ENCODE results near the gene KCNH8.

Gene KCNH8

GRCh38 chr3:19392150-19392549 lies 243.8 kb downstream of the KCNH8 start:
- no peak for DNase-seq

- DNase-seq: no peak
Measured at GRCh38 chr3:19394946-19395345, 246.6 kb downstream of the KCNH8 start.

GRCh38 chr3:19396726-19397125 lies 248.4 kb downstream of the KCNH8 start:
- no peak for DNase-seq

- DNase-seq: no peak
Measured at GRCh38 chr3:19399356-19399755, 251.0 kb downstream of the KCNH8 start.

GRCh38 chr3:19399836-19400235 lies 251.5 kb downstream of the KCNH8 start:
- DNase-seq: no peak

GRCh38 chr3:19420159-19420558 lies 271.8 kb downstream of the KCNH8 start:
- no peak for DNase-seq

- no peak for DNase-seq
Measured at GRCh38 chr3:19425825-19426224, 277.5 kb downstream of the KCNH8 start.

GRCh38 chr3:19427422-19428149 lies 279.3 kb downstream of the KCNH8 start:
- no peak for DNase-seq

- no peak for DNase-seq
Measured at GRCh38 chr3:19428729-19429128, 280.4 kb downstream of the KCNH8 start.

GRCh38 chr3:19432669-19433068 lies 284.4 kb downstream of the KCNH8 start:
- DNase-seq: no peak

GRCh38 chr3:19436746-19437145 lies 288.4 kb downstream of the KCNH8 start:
- no peak for DNase-seq

GRCh38 chr3:19439944-19440343 lies 291.6 kb downstream of the KCNH8 start:
- DNase-seq: no peak

- DNase-seq: no peak
Measured at GRCh38 chr3:19446138-19446537, 297.8 kb downstream of the KCNH8 start.

GRCh38 chr3:19446687-19447086 lies 298.4 kb downstream of the KCNH8 start:
- DNase-seq: no peak

GRCh38 chr3:19455546-19455945 lies 307.2 kb downstream of the KCNH8 start:
- no peak for DNase-seq

GRCh38 chr3:19456738-19457137 lies 308.4 kb downstream of the KCNH8 start:
- no peak for DNase-seq

GRCh38 chr3:19457449-19457848 lies 309.1 kb downstream of the KCNH8 start:
- no peak for DNase-seq

- DNase-seq: no peak
Measured at GRCh38 chr3:19467761-19468160, 319.5 kb downstream of the KCNH8 start.

GRCh38 chr3:19471138-19471537 lies 322.8 kb downstream of the KCNH8 start:
- DNase-seq: no peak

GRCh38 chr3:19473971-19474580 lies 325.8 kb downstream of the KCNH8 start:
- peak; percentile 9 for DNase-seq

- DNase-seq: no peak
Measured at GRCh38 chr3:19476281-19476680, 328.0 kb downstream of the KCNH8 start.

GRCh38 chr3:19485267-19485666 lies 337.0 kb downstream of the KCNH8 start:
- DNase-seq: no peak

GRCh38 chr3:19487386-19487785 lies 339.1 kb downstream of the KCNH8 start:
- DNase-seq: no peak

GRCh38 chr3:19488939-19489338 lies 340.6 kb downstream of the KCNH8 start:
- DNase-seq: no peak

- DNase-seq: no peak
Measured at GRCh38 chr3:19489936-19490335, 341.6 kb downstream of the KCNH8 start.
